ENCODE results near the gene NHLRC4. TPM values are rescaled to one million over a fixed set of nuclear protein-coding genes. Genes with fewer than 3 reads are reported as not detected.

NHLRC4 gene
- total and polyA plus RNA-seq, 9 of the 15 experiments (the other 6 are each of a cell fraction or from before 2014, with no cell fraction given) = 0.24 to 3.7 (median 1.3) TPM; not detected in 2

DNA sequence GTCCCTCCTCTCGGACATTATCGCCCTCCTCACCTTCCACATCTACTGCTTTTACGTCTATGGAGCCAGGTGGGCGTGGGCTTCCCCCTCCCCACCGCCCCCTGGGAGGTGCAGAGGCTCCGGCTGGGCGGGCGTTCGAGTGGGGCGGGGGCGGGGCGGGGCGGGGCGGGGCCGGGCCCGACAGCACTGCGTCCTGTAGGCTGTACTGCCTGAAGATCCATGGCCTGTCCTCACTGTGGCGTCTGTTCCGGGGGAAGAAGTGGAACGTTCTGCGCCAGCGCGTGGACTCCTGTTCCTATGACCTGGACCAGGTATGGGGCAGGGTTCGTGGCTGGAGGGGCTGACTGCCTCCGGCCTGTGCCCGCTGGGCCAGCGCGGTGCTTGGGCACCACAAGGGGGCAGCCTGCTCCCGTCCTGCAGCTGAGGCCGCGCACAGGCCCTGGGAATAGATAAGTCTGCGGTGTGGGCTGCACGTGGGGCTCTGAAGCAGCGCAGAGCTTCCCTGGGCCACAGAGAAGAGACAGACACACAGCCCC is 12.1 kb downstream of the NHLRC4 start (continued):
- TF ChIP-seq, protein P1, sequence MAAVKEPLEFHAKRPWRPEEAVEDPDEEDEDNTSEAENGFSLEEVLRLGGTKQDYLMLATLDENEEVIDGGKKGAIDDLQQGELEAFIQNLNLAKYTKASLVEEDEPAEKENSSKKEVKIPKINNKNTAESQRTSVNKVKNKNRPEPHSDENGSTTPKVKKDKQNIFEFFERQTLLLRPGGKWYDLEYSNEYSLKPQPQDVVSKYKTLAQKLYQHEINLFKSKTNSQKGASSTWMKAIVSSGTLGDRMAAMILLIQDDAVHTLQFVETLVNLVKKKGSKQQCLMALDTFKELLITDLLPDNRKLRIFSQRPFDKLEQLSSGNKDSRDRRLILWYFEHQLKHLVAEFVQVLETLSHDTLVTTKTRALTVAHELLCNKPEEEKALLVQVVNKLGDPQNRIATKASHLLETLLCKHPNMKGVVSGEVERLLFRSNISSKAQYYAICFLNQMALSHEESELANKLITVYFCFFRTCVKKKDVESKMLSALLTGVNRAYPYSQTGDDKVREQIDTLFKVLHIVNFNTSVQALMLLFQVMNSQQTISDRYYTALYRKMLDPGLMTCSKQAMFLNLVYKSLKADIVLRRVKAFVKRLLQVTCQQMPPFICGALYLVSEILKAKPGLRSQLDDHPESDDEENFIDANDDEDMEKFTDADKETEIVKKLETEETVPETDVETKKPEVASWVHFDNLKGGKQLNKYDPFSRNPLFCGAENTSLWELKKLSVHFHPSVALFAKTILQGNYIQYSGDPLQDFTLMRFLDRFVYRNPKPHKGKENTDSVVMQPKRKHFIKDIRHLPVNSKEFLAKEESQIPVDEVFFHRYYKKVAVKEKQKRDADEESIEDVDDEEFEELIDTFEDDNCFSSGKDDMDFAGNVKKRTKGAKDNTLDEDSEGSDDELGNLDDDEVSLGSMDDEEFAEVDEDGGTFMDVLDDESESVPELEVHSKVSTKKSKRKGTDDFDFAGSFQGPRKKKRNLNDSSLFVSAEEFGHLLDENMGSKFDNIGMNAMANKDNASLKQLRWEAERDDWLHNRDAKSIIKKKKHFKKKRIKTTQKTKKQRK (IDR thresholded peaks at IDR 0.05; ENCODE audit: borderline replicate concordance, low read depth, low read length) = no peak
- TF ChIP-seq PTTG1 (tag; IDR thresholded peaks at IDR 0.05; ENCODE audit: low read depth) (no peak), ZNF354B (CRISPR knock-in tag; IDR thresholded peaks at IDR 0.05) (no peak), TSC22D4 (tag; IDR thresholded peaks at IDR 0.05) (no peak), FOS (IDR thresholded peaks at IDR 0.05; ENCODE audit: extremely low read depth, insufficient read length) (no peak), NCOR1 (IDR thresholded peaks at IDR 0.05) (peak; percentile 44; the same call in 1 of the 2 replicates), SMAD1 (IDR thresholded peaks at IDR 0.05; ENCODE audit: low read depth, low read length, partially characterized antibody) (no peak), KLF16 (IDR thresholded peaks at IDR 0.05) (peak; percentile 70; the same call in 1 of the 2 replicates), ZBTB7A (IDR thresholded peaks at IDR 0.05; ENCODE audit: borderline replicate concordance, control insufficient read depth, low read depth, low read length) (peak; percentile 73; the same call in 1 of the 2 replicates), FOXM1 (IDR thresholded peaks at IDR 0.05; ENCODE audit: low read depth) (no peak), FOXM1 (CRISPR knock-in tag; IDR thresholded peaks at IDR 0.05; ENCODE audit: low read depth) (peak; percentile 85), ARID2 (IDR thresholded peaks at IDR 0.05) (peak; percentile 59; the same call in 1 of the 2 replicates), RB1 (IDR thresholded peaks at IDR 0.05; ENCODE audit: low read depth) (peak; percentile 90)
- TF ChIP-seq, protein P2, sequence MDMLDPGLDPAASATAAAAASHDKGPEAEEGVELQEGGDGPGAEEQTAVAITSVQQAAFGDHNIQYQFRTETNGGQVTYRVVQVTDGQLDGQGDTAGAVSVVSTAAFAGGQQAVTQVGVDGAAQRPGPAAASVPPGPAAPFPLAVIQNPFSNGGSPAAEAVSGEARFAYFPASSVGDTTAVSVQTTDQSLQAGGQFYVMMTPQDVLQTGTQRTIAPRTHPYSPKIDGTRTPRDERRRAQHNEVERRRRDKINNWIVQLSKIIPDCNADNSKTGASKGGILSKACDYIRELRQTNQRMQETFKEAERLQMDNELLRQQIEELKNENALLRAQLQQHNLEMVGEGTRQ (CRISPR knock-in tag; IDR thresholded peaks at IDR 0.05) = peak; percentile 71
- TF ChIP-seq, protein P3, sequence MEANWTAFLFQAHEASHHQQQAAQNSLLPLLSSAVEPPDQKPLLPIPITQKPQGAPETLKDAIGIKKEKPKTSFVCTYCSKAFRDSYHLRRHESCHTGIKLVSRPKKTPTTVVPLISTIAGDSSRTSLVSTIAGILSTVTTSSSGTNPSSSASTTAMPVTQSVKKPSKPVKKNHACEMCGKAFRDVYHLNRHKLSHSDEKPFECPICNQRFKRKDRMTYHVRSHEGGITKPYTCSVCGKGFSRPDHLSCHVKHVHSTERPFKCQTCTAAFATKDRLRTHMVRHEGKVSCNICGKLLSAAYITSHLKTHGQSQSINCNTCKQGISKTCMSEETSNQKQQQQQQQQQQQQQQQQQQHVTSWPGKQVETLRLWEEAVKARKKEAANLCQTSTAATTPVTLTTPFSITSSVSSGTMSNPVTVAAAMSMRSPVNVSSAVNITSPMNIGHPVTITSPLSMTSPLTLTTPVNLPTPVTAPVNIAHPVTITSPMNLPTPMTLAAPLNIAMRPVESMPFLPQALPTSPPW (CRISPR knock-in tag; IDR thresholded peaks at IDR 0.05) = peak; percentile 82
- TF ChIP-seq, protein P4, sequence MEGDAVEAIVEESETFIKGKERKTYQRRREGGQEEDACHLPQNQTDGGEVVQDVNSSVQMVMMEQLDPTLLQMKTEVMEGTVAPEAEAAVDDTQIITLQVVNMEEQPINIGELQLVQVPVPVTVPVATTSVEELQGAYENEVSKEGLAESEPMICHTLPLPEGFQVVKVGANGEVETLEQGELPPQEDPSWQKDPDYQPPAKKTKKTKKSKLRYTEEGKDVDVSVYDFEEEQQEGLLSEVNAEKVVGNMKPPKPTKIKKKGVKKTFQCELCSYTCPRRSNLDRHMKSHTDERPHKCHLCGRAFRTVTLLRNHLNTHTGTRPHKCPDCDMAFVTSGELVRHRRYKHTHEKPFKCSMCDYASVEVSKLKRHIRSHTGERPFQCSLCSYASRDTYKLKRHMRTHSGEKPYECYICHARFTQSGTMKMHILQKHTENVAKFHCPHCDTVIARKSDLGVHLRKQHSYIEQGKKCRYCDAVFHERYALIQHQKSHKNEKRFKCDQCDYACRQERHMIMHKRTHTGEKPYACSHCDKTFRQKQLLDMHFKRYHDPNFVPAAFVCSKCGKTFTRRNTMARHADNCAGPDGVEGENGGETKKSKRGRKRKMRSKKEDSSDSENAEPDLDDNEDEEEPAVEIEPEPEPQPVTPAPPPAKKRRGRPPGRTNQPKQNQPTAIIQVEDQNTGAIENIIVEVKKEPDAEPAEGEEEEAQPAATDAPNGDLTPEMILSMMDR (IDR thresholded peaks at IDR 0.05 in 2 of 3, conservative IDR thresholded peaks at IDR 0.05 in 1 of 3; ENCODE audit: insufficient read depth in 2 of 3, low read depth in 1 of 3, low read length in 3 of 3) = peak; percentile 91 to 95 (median 95)
- TF ChIP-seq, protein P5, sequence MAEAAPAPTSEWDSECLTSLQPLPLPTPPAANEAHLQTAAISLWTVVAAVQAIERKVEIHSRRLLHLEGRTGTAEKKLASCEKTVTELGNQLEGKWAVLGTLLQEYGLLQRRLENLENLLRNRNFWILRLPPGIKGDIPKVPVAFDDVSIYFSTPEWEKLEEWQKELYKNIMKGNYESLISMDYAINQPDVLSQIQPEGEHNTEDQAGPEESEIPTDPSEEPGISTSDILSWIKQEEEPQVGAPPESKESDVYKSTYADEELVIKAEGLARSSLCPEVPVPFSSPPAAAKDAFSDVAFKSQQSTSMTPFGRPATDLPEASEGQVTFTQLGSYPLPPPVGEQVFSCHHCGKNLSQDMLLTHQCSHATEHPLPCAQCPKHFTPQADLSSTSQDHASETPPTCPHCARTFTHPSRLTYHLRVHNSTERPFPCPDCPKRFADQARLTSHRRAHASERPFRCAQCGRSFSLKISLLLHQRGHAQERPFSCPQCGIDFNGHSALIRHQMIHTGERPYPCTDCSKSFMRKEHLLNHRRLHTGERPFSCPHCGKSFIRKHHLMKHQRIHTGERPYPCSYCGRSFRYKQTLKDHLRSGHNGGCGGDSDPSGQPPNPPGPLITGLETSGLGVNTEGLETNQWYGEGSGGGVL (CRISPR knock-in tag; IDR thresholded peaks at IDR 0.05) = no peak
